HG03095 (cell line): ENCODE measurements around the gene ASCC1.
"Not testable (repeated sequence)": the region's sequence is repeated elsewhere in the genome, so short reads cannot be mapped to it uniquely, and the experiment has no call there.

Experiments used
- ATAC-seq: cut with Tn5 transposase; IDR thresholded peaks from one replicate; pipeline ENCODE4 v1.9.1; 2021; ENCODE audit warnings: moderate library complexity; ENCODE audit not compliant: unreplicated experiment

ASCC1 gene

DNA sequence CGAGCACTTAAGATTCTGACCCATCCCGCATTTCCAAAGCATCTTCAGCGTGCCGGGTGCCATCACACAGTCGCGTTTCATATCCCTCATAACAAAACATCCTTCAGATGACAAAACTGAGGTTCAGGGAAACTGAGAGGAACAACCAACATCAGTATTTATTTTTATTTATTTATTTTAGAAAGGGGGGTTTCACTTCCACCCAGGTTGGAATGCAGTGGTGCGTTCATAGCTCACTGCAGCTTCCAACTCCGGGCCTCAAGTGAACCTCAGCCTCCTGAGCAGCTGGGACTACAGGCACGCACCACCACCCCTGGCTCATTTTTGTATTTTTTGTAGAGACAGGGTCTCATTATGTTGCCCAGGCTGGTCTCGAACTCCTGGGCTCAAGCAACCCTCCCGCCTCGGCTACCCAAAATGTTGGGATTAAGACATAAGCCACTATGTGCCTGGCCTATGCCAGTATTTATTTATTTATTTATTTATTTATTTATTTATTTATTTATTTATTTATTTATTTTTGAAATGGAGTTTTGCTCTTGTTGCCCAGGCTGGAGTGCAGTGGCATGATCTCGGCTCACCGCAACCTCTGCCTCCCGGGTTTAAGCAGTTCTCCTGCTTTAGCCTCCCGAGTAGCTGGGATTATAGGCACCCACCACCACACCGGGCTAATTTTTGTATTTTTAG, 33.2 kb upstream of the ASCC1 start:
- peak; percentile 3 for ATAC-seq

- ATAC-seq: peak; percentile 74
Observed at GRCh38 chr10:72248468-72249151, 32.5 kb upstream of the ASCC1 start.

- no peak for ATAC-seq
Observed at GRCh38 chr10:72245949-72246525, 30.0 kb upstream of the ASCC1 start.

GRCh38 chr10:72244573-72245038, 28.5 kb upstream of the ASCC1 start:
- no peak for ATAC-seq

- no peak for ATAC-seq
Observed at GRCh38 chr10:72243822-72244437, 27.9 kb upstream of the ASCC1 start.

DNA sequence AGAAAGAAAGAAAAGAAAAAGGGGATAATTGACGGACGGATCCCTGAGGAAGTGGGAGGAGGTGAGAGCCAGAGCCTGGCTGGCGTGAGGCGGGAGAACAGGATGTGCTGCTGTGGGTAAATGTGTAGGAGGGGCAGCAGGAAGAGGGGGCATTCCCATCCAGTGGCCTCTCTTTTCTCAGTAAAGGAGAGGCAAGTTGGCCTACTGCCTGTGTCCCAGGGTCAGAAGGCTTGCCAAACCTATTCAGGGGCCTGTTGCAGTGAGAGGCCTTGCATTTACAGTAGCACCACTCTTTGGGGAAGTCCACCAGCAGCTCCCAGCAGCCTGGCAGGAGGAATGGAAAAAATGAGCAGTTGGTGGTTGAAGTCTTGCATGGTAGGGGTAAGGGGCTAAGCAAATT, 26.6 kb upstream of the ASCC1 start:
- no peak for ATAC-seq

- ATAC-seq: no peak
Observed at GRCh38 chr10:72241691-72242252, 25.7 kb upstream of the ASCC1 start.

- ATAC-seq: no peak
Observed at GRCh38 chr10:72240371-72240770, 24.3 kb upstream of the ASCC1 start.

GRCh38 chr10:72239409-72239808, 23.3 kb upstream of the ASCC1 start:
- ATAC-seq: no peak

DNA sequence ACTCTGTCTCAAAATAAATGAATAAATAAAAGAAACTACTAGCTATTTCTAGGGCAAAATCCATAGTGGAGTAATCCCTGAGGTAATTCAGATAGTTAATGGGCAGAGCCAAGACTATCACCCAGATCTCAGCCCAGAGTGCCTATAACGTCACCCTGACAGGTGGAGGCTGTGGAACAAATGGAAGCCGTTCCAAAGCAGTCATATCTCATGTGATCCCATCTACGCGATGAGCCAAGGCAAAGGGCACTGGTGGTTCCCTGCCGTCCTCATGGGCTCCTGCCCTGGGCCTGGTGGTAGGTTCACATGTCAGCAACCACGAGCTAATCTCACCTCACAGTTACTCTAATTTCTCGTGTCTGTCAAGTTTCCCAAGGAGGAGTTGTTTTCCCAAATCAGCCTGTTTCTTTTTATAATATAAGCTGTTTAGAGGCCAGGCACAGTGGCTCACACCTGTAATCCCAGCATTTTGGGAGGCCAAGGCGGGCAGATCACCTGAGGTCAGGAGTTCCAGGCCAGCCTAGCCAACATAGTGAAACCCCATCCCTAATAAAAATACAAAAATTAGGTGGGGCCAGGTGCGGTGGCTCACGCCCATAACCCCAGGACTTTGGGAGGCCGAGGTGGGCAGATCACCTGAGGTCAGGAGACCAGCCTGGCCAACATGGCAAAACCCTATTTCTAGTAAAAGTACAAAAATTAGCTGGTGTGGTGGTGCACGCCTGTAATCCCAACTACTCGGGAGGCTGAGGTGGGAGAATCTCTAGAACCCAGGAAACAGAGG, 22.5 kb upstream of the ASCC1 start:
- no peak for ATAC-seq

GRCh38 chr10:72235544-72236279, 19.6 kb upstream of the ASCC1 start:
- ATAC-seq: no peak

GRCh38 chr10:72234560-72235095, 18.6 kb upstream of the ASCC1 start:
- no peak for ATAC-seq

GRCh38 chr10:72233621-72234020, 17.5 kb upstream of the ASCC1 start:
- no peak for ATAC-seq

- ATAC-seq: no peak
Observed at GRCh38 chr10:72229261-72230251, 13.5 kb upstream of the ASCC1 start.

DNA sequence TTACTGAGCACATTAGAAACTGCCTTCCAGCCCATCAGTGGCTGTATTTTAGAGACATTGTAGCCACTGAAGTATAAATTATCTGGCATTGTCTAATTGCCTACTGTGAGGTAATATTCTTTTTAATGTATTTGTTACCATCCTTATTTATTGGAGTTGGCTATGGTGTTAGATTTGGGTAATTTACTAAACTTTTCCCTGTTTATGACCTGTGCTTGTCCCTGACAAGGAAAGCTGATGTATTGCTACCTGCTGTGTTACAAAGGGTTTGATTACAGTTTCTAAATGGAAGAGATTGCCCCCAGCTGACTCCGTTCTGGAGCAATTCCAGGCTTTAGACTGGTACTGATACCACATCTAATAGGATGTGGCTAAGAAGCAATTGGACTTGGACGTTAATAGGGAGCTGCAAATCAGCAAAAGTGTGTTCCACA, 12.3 kb upstream of the ASCC1 start:
- no peak for ATAC-seq

DNA sequence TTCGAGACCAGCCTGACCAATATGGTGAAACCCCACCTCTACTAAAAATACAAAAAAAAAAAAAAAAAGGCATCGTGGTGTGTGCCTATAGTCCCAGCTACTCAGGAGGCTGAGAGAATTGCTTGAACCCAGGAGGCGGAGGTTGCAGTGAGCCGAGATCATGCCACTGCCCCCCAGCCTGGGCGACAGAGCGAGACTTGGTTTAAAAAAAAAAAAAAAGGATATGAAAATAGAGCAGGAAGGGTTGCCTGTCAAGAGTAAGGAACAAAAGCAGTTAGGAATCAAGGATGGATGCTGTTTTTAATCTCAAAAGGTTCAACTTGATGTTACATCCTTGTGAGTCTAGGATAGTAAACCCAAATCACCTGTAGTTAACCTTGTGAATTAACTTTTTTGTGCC, 11.8 kb upstream of the ASCC1 start:
- ATAC-seq: no peak

DNA sequence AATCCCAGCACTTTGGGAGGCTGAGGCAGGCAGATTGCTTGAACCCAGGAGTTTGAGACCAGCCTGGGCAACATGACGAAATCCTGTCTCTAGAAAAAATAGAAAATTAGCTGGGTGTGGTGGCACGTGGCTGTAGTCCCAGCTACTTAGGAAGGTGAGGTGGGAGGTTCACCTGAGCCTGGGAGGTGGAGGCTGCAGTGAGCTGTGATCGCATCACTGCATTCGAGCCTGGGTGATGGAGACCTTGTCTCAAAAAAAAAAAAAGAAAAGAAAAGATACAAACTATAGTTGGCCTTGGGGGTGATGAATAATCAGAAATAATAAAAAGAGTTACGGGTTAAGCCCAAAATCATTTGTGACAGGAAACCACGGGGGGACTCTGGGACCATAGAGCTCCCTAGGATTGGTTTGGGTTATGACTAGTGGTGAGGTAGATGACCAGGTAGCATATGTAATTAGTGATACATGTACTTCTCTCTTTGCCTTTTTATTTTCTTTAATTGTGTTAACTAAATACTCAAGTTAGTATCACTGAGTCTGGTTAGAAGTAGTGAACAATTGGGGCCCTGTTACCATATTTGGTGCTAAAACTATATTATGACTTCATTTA, 10.4 kb upstream of the ASCC1 start:
- ATAC-seq: no peak

GRCh38 chr10:72224191-72224590, 8.1 kb upstream of the ASCC1 start:
- ATAC-seq: not testable (repeated sequence)
